HG02981 (cell line): ENCODE results near the gene MT4.

Experiments
- ATAC-seq: cut with Tn5 transposase; IDR thresholded peaks from one replicate; pipeline ENCODE4 v1.9.1; 2021; ENCODE audit warnings: mild to moderate bottlenecking, moderate library complexity; ENCODE audit not compliant: unreplicated experiment

The MT4 gene

DNA sequence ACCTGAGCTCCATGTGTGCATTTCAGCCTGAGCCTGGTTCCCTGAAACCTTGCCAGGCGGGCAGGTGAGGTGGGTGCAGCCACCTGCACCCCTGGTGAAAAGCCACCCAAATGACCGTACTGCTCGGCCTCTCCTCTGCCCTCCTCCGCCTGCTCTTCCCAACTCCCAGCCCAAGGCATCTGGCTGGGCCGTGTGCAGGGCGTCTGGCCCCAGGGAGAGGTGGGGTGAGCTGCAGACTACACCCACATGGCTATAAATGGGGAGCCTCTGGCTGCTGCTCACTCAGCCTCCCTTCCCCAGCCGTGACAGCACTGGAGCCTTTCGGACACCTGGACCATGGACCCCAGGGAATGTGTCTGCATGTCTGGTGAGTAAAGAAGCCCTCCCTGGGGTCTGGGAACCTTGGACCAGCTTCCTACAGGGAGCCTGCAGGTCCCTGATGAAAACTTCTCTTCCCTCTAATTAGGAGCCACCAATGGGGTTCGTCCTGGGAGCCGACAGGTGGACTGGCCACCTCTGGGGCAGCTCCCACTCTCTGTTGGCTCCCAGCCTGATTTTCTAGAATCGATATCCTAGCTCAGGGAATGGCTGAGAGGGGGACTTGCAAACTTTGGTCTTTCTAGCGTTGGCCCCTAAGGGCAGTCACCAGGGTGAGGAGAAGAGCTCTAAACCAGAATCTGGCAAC is at the start of gene MT4:
TSS of gene MT4 (plus strand) at position 281 of the 685 bp plus-strand sequence. CDS start at position 337, 56 bp downstream.
- no peak for ATAC-seq

DNA sequence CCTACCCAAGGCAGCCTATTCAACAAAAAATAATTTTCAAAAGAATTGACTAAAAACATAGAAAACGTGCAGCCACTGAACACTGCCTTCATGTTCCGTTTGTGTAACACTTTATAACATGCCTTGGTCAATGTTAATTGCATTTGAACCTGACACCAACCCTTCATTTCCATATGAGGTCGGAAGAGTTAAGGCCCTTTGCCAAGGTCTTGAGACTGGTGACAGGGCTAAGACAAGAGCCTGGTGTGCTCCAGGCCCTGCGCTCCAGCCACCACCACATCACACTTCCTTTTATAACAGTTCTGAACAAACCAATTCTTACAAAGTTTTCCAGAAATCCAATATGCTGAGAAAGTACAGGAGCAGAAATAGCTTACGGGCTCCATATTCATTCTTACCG is 49.2 kb upstream of the MT4 start:
- ATAC-seq, result no peak

DNA sequence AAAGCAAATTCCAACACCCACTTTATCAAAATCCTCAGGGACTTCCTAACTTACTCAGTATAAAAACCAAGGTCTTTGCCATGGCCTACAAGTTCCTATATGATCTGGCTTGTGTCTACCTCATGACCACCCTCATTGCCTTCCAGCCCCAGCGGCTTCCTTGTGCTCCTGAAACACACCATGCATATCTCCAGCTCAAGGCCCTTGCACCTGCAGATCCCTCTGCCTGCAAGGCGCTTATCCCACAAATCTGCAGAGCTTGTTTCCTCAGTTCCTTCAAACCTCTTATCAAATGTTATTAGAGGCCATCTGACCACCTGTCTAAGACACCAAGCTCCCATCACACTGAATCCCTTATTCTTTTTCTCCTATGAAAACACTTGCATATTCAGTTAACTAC is 47.7 kb upstream of the MT4 start:
- ATAC-seq, result no peak

DNA sequence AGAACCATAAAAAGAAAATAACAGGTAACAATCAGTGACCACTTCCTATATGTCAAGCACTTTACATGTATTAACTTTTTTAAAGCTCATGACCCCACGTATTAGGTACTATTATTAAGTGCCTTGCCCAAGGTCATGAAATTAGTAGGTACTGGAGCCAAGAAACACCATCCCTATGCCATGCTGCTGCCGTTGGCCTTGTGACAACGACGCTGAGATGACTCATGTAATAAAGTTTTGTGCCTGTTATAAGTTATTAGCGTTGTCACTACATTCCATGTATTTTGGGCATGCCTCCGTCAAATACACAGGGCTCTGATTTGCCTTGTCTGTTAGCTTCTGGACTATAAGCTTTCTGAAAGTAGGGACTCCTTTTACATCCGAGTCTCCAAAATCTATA is 46.4 kb upstream of the MT4 start:
- ATAC-seq, result no peak

DNA sequence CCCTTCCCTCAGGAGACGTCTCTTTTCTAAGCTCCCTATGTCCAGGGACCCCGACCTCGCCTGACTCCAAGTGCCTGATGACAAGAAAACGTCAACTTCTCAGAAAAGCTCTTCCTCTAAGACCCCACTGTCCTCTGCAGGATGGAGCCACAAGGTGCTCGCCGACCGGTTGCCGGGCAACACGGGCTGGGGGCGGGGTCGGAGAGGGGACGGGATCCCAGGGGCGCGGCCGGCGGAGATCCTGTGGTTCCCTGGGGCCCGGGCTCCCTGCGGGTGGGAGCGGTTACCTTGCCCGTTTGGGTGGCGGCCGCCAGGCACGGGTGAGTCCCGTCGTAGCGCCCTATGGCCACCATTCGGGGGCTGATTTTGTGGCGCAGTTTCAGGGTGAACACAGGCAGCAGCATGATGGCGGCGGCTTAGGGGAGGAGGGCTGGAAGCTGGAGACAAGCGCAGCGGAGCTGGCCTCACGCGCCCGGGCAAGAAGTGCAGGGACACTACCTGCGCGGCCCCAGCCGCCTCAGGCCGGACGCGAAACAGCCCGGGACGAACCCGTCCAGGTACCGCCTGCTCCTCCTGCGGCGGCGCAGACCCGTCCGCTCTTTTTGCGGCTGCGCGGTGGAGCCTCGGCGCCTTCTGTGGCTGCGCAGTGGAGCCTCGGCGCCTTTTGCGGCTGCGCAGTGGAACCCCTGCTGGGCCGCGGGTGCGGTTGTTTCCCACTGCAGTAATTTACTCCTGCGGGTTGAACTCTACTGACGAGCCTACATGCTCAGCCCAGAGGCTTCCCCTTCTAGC is 45.2 kb upstream of the MT4 start, which contains the start of gene BBS2:
TSS of gene BBS2 (minus strand) at position 566 of the 792 bp plus-strand sequence. CDS start at position 404, 162 bp downstream.
- ATAC-seq, result peak; percentile 83

DNA sequence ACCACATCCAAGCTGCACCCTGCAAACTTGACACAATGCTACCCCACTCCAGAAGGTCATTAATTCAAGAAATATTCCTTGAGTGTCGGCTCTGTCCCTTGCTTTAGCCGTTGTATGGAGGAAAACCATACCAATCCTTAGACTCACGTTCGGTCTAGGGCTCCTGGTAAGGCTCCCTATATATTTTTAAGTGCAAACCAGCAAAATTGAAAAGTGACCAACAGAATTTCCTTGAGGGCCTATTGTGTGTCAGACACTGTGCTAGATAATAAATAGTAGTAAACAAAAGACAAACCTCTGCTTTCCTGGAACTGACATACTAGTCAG is 44.7 kb upstream of the MT4 start:
- no peak for ATAC-seq

DNA sequence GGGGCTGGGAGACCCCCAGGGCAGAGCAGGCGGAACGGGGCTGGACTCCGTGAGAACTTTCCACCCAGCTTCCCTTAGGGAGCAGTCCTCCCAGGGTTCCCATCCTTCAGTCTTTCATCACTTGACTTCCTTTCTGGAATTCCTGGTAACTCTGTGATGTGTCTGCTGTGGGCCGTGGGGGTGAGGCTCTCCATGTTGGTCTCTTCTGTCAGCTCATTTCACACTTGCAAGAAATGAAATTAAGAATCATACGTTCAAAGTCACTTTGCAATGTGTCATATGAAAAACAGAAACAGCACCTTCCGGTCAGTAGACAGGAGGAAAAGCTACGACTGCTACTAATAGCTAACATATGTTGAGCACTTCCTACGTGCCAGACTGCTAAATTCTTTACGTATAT is 39.6 kb upstream of the MT4 start:
- no peak for ATAC-seq

DNA sequence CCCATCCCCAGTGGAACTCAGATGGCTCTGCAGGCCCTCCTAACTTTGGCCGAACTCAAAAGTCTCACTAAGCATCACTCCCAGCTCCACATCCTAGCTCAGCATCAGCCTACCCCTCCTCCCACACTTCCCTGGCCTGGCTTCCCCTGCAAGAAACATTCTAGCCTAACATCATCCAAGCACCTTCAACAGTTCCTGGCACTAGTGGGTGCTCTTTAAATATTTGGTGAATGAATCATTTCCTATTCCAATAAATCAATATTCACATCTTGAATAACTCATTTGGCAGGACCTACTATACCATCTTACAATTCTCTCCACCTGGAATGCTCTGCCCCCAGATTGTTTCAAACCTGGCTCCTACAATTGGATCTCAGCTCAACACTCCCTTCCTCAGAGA is 34.0 kb upstream of the MT4 start:
- no peak for ATAC-seq

DNA sequence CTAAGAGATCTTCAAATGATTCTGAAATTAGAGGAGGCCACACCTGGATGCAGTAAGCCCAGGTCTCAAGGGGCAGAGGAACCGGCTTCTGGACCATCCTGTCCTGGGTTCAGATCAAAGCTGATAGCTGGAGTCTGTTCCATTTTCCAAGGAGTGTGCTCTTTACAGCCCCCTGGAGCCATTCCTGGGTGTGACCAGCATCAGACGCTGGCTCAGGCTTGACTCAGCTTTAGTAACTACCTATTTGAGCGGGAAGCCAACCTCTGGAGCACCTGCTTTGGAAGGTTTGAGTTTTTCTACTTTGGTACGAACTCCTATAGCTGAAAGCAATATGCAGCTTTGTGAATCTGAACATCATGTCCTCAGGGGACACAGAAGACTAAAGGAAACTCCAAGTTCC is 32.2 kb upstream of the MT4 start:
- no peak for ATAC-seq

DNA sequence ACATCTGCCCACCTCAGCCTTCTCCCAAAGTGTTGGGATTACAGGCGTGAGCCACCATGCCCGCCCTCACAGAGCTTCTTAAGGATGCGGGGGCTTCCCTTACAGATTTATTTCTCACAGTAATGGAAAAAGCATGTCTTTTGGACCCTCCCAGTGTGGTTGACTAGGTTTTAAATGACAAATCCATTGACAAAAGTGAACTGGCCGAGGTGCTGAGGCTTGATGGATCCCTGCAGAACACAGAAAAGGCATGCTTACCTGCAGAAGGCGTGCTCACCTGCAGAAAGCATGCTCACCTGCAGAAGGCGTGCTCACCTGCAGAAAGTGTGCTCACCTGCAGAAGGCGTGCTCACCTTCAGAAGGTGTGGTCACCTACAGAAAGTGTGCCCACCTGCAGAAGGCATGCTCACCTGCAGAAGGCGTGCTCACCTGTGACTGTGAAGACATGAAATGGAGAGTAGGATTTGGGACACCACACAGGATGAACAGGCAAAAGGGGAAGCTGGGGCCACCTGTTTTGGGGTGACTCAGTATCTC is 30.0 kb upstream of the MT4 start:
- ATAC-seq, result no peak

DNA sequence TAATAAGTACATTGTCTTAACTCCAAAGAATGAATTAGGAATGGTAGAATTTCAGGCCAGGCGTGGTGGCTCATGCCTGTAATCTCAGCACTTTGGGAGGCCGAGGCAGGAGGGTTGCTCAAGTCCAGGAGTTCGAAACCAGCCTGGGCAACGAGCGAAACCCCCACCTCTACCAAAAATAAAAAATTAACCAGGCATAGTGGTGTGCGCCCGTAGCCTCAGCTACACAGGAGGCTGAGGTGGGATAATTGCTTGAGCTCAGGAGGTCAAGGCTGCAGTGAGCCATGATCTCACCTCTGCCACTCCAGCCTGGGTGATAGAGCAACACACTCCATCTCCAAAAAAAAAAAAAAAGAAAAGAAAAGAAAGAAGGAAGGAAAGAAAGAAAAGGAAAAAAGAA is 26.5 kb upstream of the MT4 start:
- ATAC-seq, result no peak

DNA sequence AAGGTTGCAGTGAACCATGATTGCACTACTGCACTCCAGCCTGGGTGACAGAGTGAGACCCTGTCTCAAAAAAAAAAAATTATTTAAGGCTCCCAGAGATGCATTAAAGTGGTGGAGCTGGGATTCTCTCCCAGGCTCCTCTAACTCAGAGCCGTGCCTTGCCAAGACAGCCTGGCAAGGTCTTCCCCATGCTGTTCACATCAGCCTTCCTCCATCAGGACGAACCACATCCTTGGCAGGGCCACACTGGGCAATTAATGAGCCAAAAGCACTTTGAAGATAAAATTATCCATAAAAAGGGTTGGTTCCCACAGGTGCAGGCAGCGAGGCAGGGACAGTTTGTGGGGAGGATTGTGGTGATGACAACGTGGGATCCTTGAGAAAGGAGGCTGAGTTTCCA is 25.2 kb upstream of the MT4 start:
- ATAC-seq, result no peak

DNA sequence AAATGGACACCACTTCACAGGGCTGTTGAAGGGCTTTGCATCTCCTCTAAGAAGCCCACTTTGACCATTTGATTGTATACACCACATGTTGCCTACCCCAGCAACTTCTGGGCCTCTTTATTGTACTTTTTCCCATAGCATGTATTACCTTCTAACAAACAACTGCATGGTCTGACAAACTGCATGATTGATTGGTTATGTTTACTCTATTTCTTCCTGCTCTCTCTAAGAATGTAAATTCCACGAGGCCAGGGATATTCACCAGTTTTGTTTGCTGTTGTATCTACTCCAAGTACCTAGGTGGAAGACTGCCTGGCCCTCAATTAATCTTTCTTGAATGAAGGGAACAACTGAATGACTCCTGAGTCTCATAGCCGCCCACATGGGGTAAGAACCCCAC is 22.8 kb upstream of the MT4 start:
- no peak for ATAC-seq

DNA sequence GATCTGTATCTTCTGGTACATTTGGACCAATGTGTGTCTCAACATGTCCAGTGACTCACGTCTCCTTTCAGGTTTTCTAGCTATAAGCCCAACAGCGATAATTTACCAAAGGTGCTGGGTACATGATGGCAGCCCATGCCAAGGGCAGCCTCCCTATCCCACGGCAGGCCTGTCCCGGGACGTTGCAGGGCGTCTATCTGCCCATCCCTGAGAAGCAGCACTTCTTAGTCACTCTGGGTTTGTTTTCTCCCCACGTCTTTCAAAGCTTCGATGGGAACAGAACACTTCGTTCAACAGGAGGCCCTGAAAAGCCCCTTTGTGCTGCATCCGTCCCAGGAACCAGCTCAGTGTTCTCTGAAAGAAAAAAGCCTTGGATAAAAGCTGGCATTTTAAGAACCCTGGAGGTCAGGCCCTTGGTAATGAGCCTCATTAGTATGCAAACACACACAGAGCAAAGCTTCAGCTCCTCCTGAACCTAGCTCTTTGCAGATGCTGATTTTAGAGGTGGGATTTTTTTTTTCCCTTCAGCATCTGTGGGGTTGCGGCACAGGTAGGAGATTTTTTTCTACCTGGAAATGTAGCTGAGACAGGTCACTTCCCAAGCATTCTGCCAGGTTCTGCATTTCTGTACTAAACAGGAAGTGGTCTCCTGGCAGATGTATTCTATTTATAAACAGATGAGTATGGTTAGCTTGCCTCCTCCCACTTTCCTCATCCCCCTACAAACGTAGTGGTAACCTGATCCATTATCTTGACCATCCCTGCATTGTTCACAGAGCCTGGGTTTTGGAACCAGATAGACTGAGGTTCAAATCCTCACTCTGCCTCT is 17.5 kb upstream of the MT4 start:
- no peak for ATAC-seq

DNA sequence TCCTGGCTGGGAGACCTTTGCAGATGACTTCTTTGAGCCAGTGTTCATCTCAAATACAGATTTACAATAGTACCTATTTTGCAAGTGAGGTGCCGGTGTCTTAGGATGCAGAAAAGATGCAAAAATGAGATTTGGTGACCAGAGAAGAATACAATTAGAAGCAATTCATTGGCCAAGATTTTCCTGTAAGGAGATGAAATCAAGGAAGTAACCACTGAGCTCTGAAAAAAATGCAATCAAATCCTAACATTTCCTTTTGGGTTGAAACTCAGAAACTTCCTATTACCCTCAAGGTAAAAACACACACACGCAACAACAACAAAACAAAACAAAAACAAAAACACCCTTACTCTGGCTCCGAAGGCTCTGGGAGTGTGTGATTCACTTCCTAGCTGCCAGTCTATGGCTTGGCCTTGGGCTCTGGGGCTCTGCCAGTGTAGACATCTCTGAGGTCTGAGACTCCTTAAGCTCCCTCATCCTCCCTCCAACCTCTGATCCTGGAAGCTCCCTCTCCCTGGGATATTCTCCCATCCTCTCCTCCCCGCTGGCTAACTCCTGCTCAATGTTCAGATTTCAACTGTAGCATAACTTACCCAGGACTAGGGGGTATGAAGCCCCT is 16.8 kb upstream of the MT4 start:
- no peak for ATAC-seq

DNA sequence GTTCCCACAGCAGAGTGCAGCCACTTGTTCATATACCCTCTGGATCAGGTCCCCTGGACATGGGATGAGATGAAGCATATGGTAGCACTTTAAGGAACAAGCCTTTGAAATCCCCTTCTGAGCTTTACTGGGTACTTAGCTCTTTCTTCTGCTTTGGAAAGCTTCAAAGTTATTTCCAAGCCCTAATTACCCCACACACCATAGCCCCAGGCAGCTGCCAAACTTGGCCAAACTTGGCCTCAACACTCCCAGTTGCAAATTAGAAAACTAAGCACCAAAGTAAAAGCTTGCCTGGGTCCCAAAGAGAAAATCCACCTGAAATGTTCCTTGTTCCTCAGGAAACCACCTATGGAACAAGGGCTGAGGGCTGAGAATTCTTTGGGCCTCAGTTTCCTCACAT is 15.7 kb upstream of the MT4 start:
- ATAC-seq, result no peak

DNA sequence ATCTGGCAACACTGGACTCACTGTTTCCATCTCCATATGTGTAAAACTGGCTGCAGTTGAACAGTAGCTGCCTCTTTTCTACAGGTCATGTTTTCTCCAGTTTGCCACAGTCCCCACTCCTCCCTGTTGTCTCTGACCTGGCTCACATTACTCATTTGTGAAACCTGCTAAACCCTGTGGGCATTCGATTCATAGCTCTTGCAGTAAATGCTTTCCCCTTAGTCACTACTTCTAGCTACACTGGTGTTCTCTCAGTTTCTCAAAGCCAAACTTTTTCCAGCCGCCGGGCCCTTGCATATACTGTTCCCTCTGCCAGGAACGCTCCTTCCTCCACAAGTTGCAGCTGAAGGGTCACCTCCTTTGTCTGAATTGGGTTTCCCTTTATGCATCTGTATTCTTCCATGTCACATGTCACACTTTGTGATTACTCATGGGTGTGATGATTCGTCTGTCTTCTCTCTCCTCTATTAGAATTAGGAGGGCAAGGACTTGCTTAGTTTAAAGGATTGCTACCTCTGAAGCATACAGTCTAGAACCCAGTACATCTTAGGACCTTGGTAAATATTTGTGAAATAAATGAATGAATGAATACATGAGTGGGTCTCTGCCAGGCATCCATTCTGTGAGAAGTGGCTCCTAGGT is 15.0 kb upstream of the MT4 start:
- ATAC-seq, result no peak

DNA sequence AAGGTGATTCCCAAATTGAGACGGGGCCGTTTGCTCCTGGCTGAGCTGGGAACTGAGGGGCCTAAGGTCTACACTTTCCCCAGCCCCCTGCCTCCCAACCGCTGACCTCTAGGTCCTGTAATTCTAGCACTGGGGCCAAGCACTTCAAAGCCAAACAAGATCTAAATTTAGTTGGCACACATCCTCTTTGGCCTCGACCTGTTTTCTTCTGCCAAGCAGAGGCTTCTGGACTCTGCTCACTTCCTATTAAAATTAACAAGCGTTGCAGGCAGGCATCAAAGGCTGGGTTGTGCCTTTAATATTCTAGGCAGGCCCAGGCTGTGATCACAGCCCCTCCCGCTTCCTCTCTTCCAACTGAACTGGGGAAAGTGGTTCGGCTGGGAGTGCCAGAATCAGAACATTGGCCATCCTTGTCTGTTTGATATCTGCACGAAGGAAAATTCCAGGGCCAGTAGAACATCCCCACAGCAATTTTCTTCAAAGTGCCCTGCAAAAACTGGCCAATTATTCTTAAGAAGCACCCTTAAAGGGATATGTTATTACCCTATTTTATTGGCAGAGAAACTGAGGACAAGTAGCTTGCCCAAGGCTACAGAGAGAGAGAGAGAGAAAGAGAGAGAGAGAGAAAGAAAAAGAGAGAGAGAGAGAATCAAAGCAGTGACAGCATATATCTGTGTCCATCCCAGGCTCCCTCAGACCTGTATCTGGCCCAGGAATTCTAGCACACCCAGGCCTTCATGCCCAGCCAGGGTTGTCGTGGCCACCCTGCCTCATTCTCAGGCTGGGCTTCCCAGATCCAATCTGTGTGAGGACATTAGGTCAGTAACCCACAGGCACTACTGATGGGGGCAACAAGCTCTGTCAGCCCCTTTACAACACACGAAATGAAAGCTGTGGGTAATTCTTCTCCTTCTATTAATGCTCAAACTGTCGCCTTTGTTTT is 12.8 kb upstream of the MT4 start:
- no peak for ATAC-seq

DNA sequence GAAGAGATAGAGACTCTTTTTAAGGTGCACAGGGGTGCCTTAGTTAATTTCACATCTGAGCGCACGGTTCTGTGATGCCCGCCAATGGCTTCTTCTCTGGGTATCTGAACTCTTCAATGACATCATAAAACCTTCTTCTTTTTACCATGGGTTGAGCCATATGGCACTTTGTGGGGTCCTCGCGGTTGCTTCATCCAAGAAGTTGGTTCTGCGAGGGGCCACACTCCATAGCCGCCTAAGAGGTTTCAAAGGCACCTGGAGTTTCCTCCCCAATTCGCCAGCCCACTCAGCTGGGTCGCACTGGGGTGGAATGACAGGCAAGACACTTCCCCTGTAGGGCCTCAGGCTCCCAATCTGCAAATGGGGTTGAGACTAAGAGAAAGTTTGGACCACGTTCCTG is 10.4 kb upstream of the MT4 start:
- ATAC-seq, result no peak
